ENCODE data around the gene KLF7. TPM values are rescaled to one million over a fixed set of nuclear protein-coding genes. Genes with fewer than 3 reads are reported as not detected.

The KLF7 gene
- total and polyA plus RNA-seq, 2 experiments from 2014 or later: 6.3 to 7.9 TPM

GRCh38 chr2:207066791-207067460 is 98.8 kb downstream of the KLF7 start:
- no peaks in the 10 kb centered on the region for H3K9me3 ChIP-seq (ENCODE audit: low read depth)
- whole genome bisulfite sequencing (ENCODE audit: low lambda C conversion rate, missing lambda C conversion rate): 71% methylated on average over 3 of the region's 3 CpGs
- H3K27me3 ChIP-seq: no peaks in the 10 kb centered on the region
- H3K4me2 ChIP-seq: no peak overlapping the region
- H3K4me1 ChIP-seq (ENCODE audit: insufficient read depth): no peaks in the 10 kb centered on the region
- no peaks in the 10 kb centered on the region for H4K20me1 ChIP-seq (ENCODE audit: insufficient read depth, poor library complexity, severe bottlenecking)
- no peak overlapping the region for H2AFZ ChIP-seq
- H3K27ac ChIP-seq: no peak overlapping the region
- H3K9me2 ChIP-seq (replicated peaks; ENCODE audit: insufficient read depth): no peaks in the 10 kb centered on the region
- no peak for DNase-seq (ENCODE audit: low spot score)
- H3K79me2 ChIP-seq: no peaks in the 10 kb centered on the region
- H3K36me3 ChIP-seq (replicated peaks; ENCODE audit: insufficient read depth, low read depth): no peaks in the 10 kb centered on the region
- TF ChIP-seq CTCF (IDR thresholded peaks at IDR 0.05; ENCODE audit: poor library complexity): no peak
- no peak for TF ChIP-seq EZH2phosphoT487 (IDR thresholded peaks at IDR 0.05; ENCODE audit: low read depth, severe bottlenecking, unreplicated experiment)
- TF ChIP-seq EZH2 (IDR thresholded peaks at IDR 0.05; ENCODE audit: borderline replicate concordance): no peak
- H3K4me3 ChIP-seq: no peak overlapping the region

DNA sequence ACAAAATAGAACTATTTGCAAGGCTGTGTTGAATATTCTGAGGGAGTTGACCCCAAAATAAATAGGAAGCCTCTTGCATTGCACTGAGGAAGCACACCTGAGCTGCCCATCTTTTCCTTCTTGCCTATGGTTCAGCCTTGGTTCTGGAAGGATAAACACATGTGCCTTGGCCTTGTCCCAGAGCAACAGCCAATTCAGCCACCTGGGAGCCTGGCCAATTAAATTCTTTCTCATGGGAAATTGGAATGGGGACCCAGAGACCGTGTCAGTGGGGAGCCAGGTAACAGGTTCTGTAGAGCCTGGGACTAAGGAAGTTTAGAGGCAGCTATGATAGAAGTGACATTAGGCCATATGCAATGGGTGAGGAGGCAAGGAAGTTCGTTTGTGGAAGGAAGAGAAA is 99.6 kb downstream of the KLF7 start:
- DNase-seq (ENCODE audit: low spot score): no peak
- 91% methylated on average over 2 of the region's 2 CpGs for WGBS (ENCODE audit: low lambda C conversion rate, missing lambda C conversion rate)
- Histone ChIP-seq H3K27ac (no peak overlapping the region), H3K4me1 (ENCODE audit: insufficient read depth) (no peaks in the 10 kb centered on the region), H3K27me3 (no peaks in the 10 kb centered on the region), H3K4me3 (no peak overlapping the region), H3K36me3 (replicated peaks; ENCODE audit: insufficient read depth, low read depth) (no peaks in the 10 kb centered on the region), H3K79me2 (no peaks in the 10 kb centered on the region), H2AFZ (no peak overlapping the region), H3K9me3 (ENCODE audit: low read depth) (no peaks in the 10 kb centered on the region), H4K20me1 (ENCODE audit: insufficient read depth, poor library complexity, severe bottlenecking) (no peaks in the 10 kb centered on the region), H3K4me2 (no peak overlapping the region), H3K9me2 (replicated peaks; ENCODE audit: insufficient read depth) (no peaks in the 10 kb centered on the region)
- TF ChIP-seq EZH2phosphoT487 (IDR thresholded peaks at IDR 0.05; ENCODE audit: low read depth, severe bottlenecking, unreplicated experiment) (no peak), EZH2 (IDR thresholded peaks at IDR 0.05; ENCODE audit: borderline replicate concordance) (no peak), CTCF (IDR thresholded peaks at IDR 0.05; ENCODE audit: poor library complexity) (no peak)

- 91% methylated on average over 11 of the region's 11 CpGs for WGBS (ENCODE audit: low lambda C conversion rate, missing lambda C conversion rate)
- Histone ChIP-seq H3K27me3 (no peaks in the 10 kb centered on the region), H3K4me1 (ENCODE audit: insufficient read depth) (no peaks in the 10 kb centered on the region), H4K20me1 (ENCODE audit: insufficient read depth, poor library complexity, severe bottlenecking) (no peaks in the 10 kb centered on the region), H3K9me3 (ENCODE audit: low read depth) (no peaks in the 10 kb centered on the region), H3K9me2 (replicated peaks; ENCODE audit: insufficient read depth) (no peaks in the 10 kb centered on the region), H3K4me3 (no peak overlapping the region), H2AFZ (no peak overlapping the region), H3K36me3 (replicated peaks; ENCODE audit: insufficient read depth, low read depth) (no peaks in the 10 kb centered on the region), H3K27ac (no peak overlapping the region), H3K4me2 (no peak overlapping the region), H3K79me2 (no peaks in the 10 kb centered on the region)
- TF ChIP-seq CTCF (IDR thresholded peaks at IDR 0.05; ENCODE audit: poor library complexity) (no peak), EZH2 (IDR thresholded peaks at IDR 0.05; ENCODE audit: borderline replicate concordance) (no peak), EZH2phosphoT487 (IDR thresholded peaks at IDR 0.05; ENCODE audit: low read depth, severe bottlenecking, unreplicated experiment) (no peak)
- no peak for DNase-seq (ENCODE audit: low spot score)
Observed at GRCh38 chr2:207064128-207064690, 101.5 kb downstream of the KLF7 start.
